HG02610 (cell line): ENCODE data around the gene HAUS7.
A peak's percentile ranks its signal among the peaks of the same experiment; 100 is the strongest.

Source experiments
- ATAC-seq: cut with Tn5 transposase; IDR thresholded peaks from one replicate; pipeline ENCODE4 v1.9.1; 2021; ENCODE audit warnings: mild to moderate bottlenecking, moderate library complexity; ENCODE audit not compliant: unreplicated experiment

HAUS7 gene

GRCh38 chrX:153477901-153478300, 7.5 kb upstream of the HAUS7 start:
- no peak for ATAC-seq

DNA sequence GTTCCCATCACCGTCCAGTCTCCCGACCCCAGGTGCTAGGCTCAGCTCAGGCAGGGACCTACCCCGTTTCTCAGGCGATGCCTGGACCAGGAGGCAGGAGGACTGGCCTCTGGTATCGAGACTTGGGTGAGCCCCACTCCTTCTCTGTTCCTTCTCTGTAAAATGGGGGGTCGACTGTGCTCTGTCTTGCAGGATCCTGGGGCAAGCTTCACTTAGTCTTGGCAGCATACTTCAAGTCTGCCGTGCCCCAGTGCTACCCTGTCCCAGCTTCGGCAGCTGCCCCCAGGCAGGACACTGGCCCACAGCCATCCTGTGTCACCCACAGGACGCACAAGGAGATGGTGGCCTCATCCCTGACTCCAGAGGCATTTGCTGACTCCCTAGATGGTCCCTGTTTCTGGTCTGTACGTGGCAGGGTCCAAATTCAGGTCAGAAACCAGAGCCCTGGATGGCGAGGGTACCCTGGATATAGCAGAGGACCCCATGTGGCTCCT, 7.0 kb upstream of the HAUS7 start:
- ATAC-seq = no peak

GRCh38 chrX:153476666-153477363, 6.4 kb upstream of the HAUS7 start:
- ATAC-seq = no peak

DNA sequence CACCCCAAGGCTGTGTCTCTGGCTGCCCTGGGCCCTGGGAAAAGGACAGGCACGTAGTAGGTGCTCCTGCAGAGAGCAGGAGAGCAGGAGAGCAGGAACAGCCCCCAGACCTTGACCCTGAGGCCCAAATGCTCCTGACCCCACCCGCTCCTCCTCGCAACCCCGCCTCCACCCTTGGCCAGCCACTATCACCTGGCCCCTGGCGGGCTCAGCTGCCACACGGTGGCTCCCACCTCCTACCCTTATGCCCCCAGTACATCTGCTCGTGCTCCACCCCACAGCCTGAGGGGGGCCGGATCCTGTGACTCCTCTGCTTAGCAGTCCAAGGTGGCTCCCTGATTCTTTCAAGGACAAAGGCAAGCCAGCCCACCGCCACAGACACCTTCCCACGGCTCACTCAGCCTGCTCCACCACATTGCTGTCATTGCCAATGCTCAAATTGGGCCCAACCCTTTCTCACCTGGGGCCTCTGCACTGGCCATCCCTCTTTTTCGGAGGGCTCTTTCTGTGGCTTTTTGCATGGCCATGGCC, 5.4 kb upstream of the HAUS7 start:
- no peak for ATAC-seq

GRCh38 chrX:153475271-153475670, 4.9 kb upstream of the HAUS7 start:
- ATAC-seq = no peak

- no peak for ATAC-seq
Measured at GRCh38 chrX:153474718-153475117, 4.3 kb upstream of the HAUS7 start.

- ATAC-seq = no peak
Measured at GRCh38 chrX:153474266-153474665, 3.9 kb upstream of the HAUS7 start.

DNA sequence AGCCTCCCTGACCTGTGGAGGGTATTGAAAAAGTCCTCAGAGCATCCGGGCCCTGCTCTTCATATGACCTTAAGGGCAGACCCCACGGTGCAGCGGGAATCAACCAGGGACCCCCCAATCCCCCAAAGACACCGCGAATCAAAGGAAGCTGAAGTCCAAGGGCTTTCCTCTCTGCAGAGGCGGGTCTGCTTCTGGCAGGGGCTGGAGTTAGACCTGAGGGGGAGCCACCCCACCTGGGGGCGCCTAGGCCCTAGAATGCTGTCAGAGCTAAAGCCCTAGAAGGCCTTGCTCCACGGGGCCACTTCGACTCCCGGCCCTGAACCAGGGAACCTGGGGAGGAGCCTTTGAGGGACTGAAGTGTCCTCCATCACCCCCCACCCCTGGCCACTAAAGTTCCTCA, 2.8 kb upstream of the HAUS7 start:
- ATAC-seq = no peak

GRCh38 chrX:153471663-153472280, 1.4 kb upstream of the HAUS7 start:
- ATAC-seq = no peak

DNA sequence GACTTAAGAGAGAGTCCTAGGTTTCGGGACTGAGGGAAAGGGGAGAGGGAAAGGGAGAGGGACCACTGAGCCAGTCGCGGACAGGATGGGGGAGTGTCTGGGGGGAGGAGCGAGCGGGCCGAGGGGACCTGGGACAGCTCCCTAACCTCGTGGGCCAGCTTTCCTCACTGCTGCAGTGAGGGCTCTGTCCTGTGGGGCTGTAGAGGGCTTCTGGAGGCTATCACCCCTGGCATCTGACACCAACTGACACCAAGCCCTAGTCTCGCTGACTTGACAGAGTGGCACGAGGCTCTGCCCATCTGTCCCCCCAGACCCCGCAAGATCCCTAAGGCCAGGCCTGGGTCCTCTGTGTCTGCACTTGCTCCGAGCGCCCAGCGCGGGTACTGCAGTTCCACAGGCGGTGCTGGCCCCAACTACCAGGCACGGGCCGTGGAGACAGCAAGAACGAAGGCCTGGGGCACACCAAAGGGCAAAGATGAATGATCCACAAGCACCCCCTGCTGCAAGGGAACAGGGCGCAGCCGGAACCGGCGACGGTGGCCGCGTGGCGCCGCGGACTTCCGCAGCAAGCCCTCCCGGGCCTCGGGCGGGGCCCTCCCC, 465 bp downstream of the HAUS7 start:
- peak; percentile 40 for ATAC-seq

GRCh38 chrX:153468008-153468580, 2.3 kb downstream of the HAUS7 start:
- no peak for ATAC-seq

- ATAC-seq = no peak
Measured at GRCh38 chrX:153465691-153466380, 4.5 kb downstream of the HAUS7 start.

GRCh38 chrX:153464116-153464515, 6.3 kb downstream of the HAUS7 start:
- ATAC-seq = no peak

DNA sequence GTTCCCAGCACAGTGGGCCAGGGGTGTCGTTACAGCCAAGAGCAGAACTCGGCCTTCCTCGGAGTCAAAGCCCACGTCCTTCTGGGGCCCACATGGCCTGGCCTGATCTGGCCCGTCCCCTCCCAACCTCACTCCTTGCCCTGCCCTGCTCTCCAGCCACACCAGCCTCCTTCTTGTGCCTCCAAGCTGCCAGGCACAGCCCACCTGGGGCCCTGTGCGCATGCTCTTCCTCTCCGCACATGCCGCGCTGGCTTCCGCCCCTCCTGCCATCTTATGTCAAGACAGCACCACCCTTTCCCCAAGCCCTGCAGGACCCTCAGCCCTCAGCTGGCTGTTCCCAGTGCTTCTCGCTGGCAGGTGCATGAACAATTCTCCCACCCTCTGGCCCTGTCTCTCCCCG, 6.8 kb downstream of the HAUS7 start:
- no peak for ATAC-seq

GRCh38 chrX:153463031-153463430, 7.3 kb downstream of the HAUS7 start:
- no peak for ATAC-seq

GRCh38 chrX:153462291-153462690, 8.1 kb downstream of the HAUS7 start:
- no peak for ATAC-seq

GRCh38 chrX:153460826-153461225, 9.6 kb downstream of the HAUS7 start:
- no peak for ATAC-seq

- ATAC-seq = no peak
Measured at GRCh38 chrX:153459986-153460385, 10.4 kb downstream of the HAUS7 start.

- ATAC-seq = no peak
Measured at GRCh38 chrX:153458476-153458875, 11.9 kb downstream of the HAUS7 start.

- ATAC-seq = no peak
Measured at GRCh38 chrX:153457827-153458466, 12.4 kb downstream of the HAUS7 start.
